Body of pancreas (tissue), 4 donors: Measurements from ENCODE around the gene SCGB1A1. TPM values are rescaled to one million over a fixed set of nuclear protein-coding genes. Genes with fewer than 3 reads are reported as not detected.

Experiments
- ATAC-seq: fragments of 150-250 bp; one replicate; pipeline ENCODE4 v1.9.1; 2016
- DNase-seq, 4 donors: peaks; one replicate each; pipeline ENCODE4 v3.0.0-alpha.2; 2019
- H3K27ac ChIP-seq, 4 donors: fragments of 200-600 bp; sonication (generic); 1 replicate in 3 of 4; 2 replicates in 1 of 4; pipeline versions ENCODE4 v1.5.1 to v1.6.1; 2016 to 2019; ENCODE audit warnings: mild to moderate bottlenecking in 1 of 4, mixed read lengths in 1 of 4, moderate library complexity in 1 of 4
- H3K27me3 ChIP-seq, 2 donors: fragments of 200-600 bp; sonication (generic); one replicate each; pipeline ENCODE4 v1.6.0; 2016; ENCODE audit warnings: mild to moderate bottlenecking in 1 of 2
- H3K36me3 ChIP-seq, 2 donors: fragments of 200-600 bp; sonication (generic); replicated peaks in 1 of 2; 2 replicates each; pipeline ENCODE4 v1.5.1; 2016; ENCODE audit warnings: low read depth in 2 of 2; ENCODE audit not compliant: insufficient read depth in 1 of 2
- H3K4me1 ChIP-seq: fragments of 200-600 bp; sonication (generic); one replicate; pipeline ENCODE4 v1.6.0; 2016
- H3K4me3 ChIP-seq, 2 donors: fragments of 200-600 bp; sonication (generic); 1 replicate in 1 of 2; 2 replicates in 1 of 2; pipeline ENCODE4 v1.5.1; 2016 to 2019
- H3K9me3 ChIP-seq, 3 donors: fragments of 200-600 bp; sonication (generic); 1 replicate in 2 of 3; 2 replicates in 1 of 3; pipeline ENCODE4 v1.5.1; 2016
- CTCF ChIP-seq, 7 experiments: fragments of 450-650 bp in 4 of 7; fragments of 200-600 bp in 3 of 7; sonication (generic) in 3 of 7; IDR thresholded peaks; one replicate each; pipeline ENCODE4 v1.5.1; 2016 to 2019; ENCODE audit warnings: antibody characterized with exemption in 7 of 7
- POLR2A ChIP-seq, 3 donors: fragments of 450-650 bp; IDR thresholded peaks; one replicate each; pipeline ENCODE4 v1.6.1; 2016; ENCODE audit warnings: antibody characterized with exemption in 3 of 3, mild to moderate bottlenecking in 2 of 3
- WGBS, 2 donors: methylation state at CpG; one replicate each; pipeline ENCODE4 v1.1.5; 2017; 5-methylcytosine and 5-hydroxymethylcytosine counted together
- intact Hi-C: fragments of 100-400 bp; cut with DNase I; formaldehyde crosslinking; loops from one replicate; pipeline ENCODE4 v1.15.1; 2023
- total RNA-seq, 2 donors: library from RNA; depleted of rRNA; stranded (reverse); fragments of >200 nt; gene quantifications; one replicate each; pipeline ENCODE4 v1.1.0, GENCODE V29; 2016

SCGB1A1 gene
- total RNA-seq, 2 donors from 2014 or later, result not detected

GRCh38 chr11:62402960-62403730 is 15.7 kb upstream of the SCGB1A1 start:
- Histone ChIP-seq H3K4me3 (no peak overlapping the region), H3K36me3 (no peaks in the 10 kb centered on the region), H3K27ac (no peak overlapping the region), H3K4me1 (peaks cover 11% of the 10 kb centered on the region), H3K27me3 (no peaks in the 10 kb centered on the region), H3K9me3 (no peaks in the 10 kb centered on the region)
- TF ChIP-seq CTCF (IDR thresholded peaks at IDR 0.05) (no peak), POLR2A (IDR thresholded peaks at IDR 0.05) (no peak)
- ATAC-seq (no peak), DNase-seq (no peak)
- intact Hi-C loops, result no loop called here
- WGBS, 2 donors, result 73 to 75% methylated on average over 12 of the region's 12 CpGs

GRCh38 chr11:62404435-62404834 is 14.4 kb upstream of the SCGB1A1 start:
- WGBS, 2 donors, result 84 to 90% methylated on average over 4 to 6 of the region's 6 CpGs
- Histone ChIP-seq H3K36me3 (no peaks in the 10 kb centered on the region), H3K27me3 (no peaks in the 10 kb centered on the region), H3K4me1 (peaks cover 11% of the 10 kb centered on the region), H3K27ac (no peak overlapping the region), H3K4me3 (no peak overlapping the region), H3K9me3 (no peaks in the 10 kb centered on the region)
- ATAC-seq, result no peak
- intact Hi-C loops, result no loop called here
- no peak for DNase-seq
- no peak for TF ChIP-seq POLR2A (IDR thresholded peaks at IDR 0.05)
- TF ChIP-seq CTCF (IDR thresholded peaks at IDR 0.05), result no peak

GRCh38 chr11:62404901-62405300 is 13.9 kb upstream of the SCGB1A1 start:
- H3K27ac ChIP-seq, result no peak overlapping the region
- no peaks in the 10 kb centered on the region for H3K9me3 ChIP-seq
- no peak for DNase-seq
- no peak for ATAC-seq
- TF ChIP-seq POLR2A (IDR thresholded peaks at IDR 0.05) (no peak), CTCF (IDR thresholded peaks at IDR 0.05) (no peak)
- no peaks in the 10 kb centered on the region for H3K36me3 ChIP-seq
- WGBS, 2 donors, result 60 to 65% methylated on average over 5 of the region's 5 CpGs
- no peaks in the 10 kb centered on the region for H3K27me3 ChIP-seq
- H3K4me3 ChIP-seq, result no peak overlapping the region
- intact Hi-C loops, result no loop called here
- peaks cover 10% of the 10 kb centered on the region for H3K4me1 ChIP-seq

GRCh38 chr11:62406034-62406433 is 12.8 kb upstream of the SCGB1A1 start:
- Histone ChIP-seq H3K36me3 (no peaks in the 10 kb centered on the region), H3K27me3 (no peaks in the 10 kb centered on the region), H3K27ac (no peak overlapping the region), H3K4me1 (no peaks in the 10 kb centered on the region), H3K4me3 (no peak overlapping the region), H3K9me3 (no peaks in the 10 kb centered on the region)
- ATAC-seq (no peak), DNase-seq (no peak)
- TF ChIP-seq POLR2A (IDR thresholded peaks at IDR 0.05) (no peak), CTCF (IDR thresholded peaks at IDR 0.05) (no peak)
- intact Hi-C loops, result no loop called here
- WGBS, 2 donors, result 56 to 61% methylated on average over 4 of the region's 4 CpGs

GRCh38 chr11:62409831-62410230 is 9.0 kb upstream of the SCGB1A1 start:
- ATAC-seq (no peak), DNase-seq (no peak)
- WGBS, 2 donors, result 69 to 70% methylated on average over 8 of the region's 8 CpGs
- Histone ChIP-seq H3K4me3 (no peak overlapping the region), H3K4me1 (no peaks in the 10 kb centered on the region), H3K9me3 (no peaks in the 10 kb centered on the region), H3K27ac (no peak overlapping the region), H3K27me3 (no peaks in the 10 kb centered on the region), H3K36me3 (no peaks in the 10 kb centered on the region)
- no peak for TF ChIP-seq CTCF (IDR thresholded peaks at IDR 0.05)
- TF ChIP-seq POLR2A (IDR thresholded peaks at IDR 0.05), result no peak
- intact Hi-C loops, result loop anchor here (10.0 kb wide), 1 partner anchor 285 kb away; no protein-coding TSS in a partner anchor
